Testis (tissue), 3 donors: ENCODE measurements around the gene NRAP. TPM values are rescaled to one million over a fixed set of nuclear protein-coding genes. Genes with fewer than 3 reads are reported as not detected.

Experiments
- DNase-seq: peaks from one replicate; pipeline ENCODE4 v3.0.0-alpha.2; 2019
- H3K27ac ChIP-seq, 2 donors: fragments of 200-600 bp; sonication (generic); one replicate each; pipeline ENCODE4 v1.5.1; 2019
- H3K27me3 ChIP-seq: fragments of 200-600 bp; sonication (generic); one replicate; pipeline ENCODE4 v1.5.1; 2019
- H3K36me3 ChIP-seq: fragments of 200-600 bp; sonication (generic); one replicate; pipeline ENCODE4 v1.5.1; 2017; ENCODE audit warnings: low read depth; ENCODE audit errors: missing control alignments
- H3K4me1 ChIP-seq: fragments of 200-600 bp; sonication (generic); one replicate; pipeline ENCODE4 v1.5.1; 2019
- H3K4me3 ChIP-seq, 2 donors: fragments of 200-600 bp; sonication (generic); one replicate each; pipeline ENCODE4 v1.5.1; 2017 to 2019
- H3K9me3 ChIP-seq: fragments of 200-600 bp; sonication (generic); one replicate; pipeline ENCODE4 v1.5.1; 2017
- POLR2A ChIP-seq: fragments of 450-650 bp; IDR thresholded peaks from one replicate; pipeline ENCODE4 v1.6.1; 2017; ENCODE audit warnings: antibody characterized with exemption, mild to moderate bottlenecking, moderate library complexity
- WGBS, 2 donors: methylation state at CpG; one replicate each; pipeline ENCODE4 v1.1.5; 2018; 5-methylcytosine and 5-hydroxymethylcytosine counted together
- intact Hi-C: fragments of 100-400 bp; cut with DNase I; formaldehyde crosslinking; loops from one replicate; pipeline ENCODE4 v1.15.1; 2023; ENCODE audit warnings: low total_unique reads
- polyA plus RNA-seq: library from polyadenylated mRNA; stranded (reverse); fragments of 350-450 nt; fragmentation: Illumina TruSeq; extraction: RNeasy Lipid Tissue Mini Kit (QIAGEN cat#74804); gene quantifications from one replicate; pipeline ENCODE4 v1.2.3, GENCODE V29; 2014; ENCODE audit warnings: low read depth, low replicate concordance; ENCODE audit not compliant: insufficient read depth
- total RNA-seq, 2 donors: library from RNA; depleted of rRNA; stranded (reverse); fragments of >200 nt; gene quantifications; one replicate each; pipeline ENCODE4 v1.2.3, GENCODE V29; 2016
- TF ChIP-seq, protein P1 (sequence below), 3 experiments: fragments of 450-650 bp in 2 of 3; fragments of 200-600 bp in 1 of 3; sonication (generic) in 1 of 3; IDR thresholded peaks; one replicate each; pipeline ENCODE4 v1.5.1; 2016 to 2019; ENCODE audit warnings: antibody characterized with exemption in 3 of 3, mild to moderate bottlenecking in 2 of 3, moderate library complexity in 1 of 3

Gene NRAP
- total and polyA plus RNA-seq, 3 donors from 2014 or later: 2.1 to 7.9 (median 2.8) TPM

GRCh38 chr10:113683300-113683699 is 19.5 kb upstream of the NRAP start:
- H3K9me3 ChIP-seq: no peaks in the 10 kb centered on the region
- H3K27me3 ChIP-seq: no peaks in the 10 kb centered on the region
- DNase-seq: no peak
- H3K4me3 ChIP-seq: no peak overlapping the region
- WGBS, 2 donors: 89 to 91% methylated on average over 2 of the region's 2 CpGs
- TF ChIP-seq, protein P1, sequence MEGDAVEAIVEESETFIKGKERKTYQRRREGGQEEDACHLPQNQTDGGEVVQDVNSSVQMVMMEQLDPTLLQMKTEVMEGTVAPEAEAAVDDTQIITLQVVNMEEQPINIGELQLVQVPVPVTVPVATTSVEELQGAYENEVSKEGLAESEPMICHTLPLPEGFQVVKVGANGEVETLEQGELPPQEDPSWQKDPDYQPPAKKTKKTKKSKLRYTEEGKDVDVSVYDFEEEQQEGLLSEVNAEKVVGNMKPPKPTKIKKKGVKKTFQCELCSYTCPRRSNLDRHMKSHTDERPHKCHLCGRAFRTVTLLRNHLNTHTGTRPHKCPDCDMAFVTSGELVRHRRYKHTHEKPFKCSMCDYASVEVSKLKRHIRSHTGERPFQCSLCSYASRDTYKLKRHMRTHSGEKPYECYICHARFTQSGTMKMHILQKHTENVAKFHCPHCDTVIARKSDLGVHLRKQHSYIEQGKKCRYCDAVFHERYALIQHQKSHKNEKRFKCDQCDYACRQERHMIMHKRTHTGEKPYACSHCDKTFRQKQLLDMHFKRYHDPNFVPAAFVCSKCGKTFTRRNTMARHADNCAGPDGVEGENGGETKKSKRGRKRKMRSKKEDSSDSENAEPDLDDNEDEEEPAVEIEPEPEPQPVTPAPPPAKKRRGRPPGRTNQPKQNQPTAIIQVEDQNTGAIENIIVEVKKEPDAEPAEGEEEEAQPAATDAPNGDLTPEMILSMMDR (IDR thresholded peaks at IDR 0.05): no peak
- TF ChIP-seq POLR2A: no peak
- H3K27ac ChIP-seq: no peak overlapping the region
- no peaks in the 10 kb centered on the region for H3K4me1 ChIP-seq
- intact Hi-C loops: no loop called here
- no peaks in the 10 kb centered on the region for H3K36me3 ChIP-seq

DNA sequence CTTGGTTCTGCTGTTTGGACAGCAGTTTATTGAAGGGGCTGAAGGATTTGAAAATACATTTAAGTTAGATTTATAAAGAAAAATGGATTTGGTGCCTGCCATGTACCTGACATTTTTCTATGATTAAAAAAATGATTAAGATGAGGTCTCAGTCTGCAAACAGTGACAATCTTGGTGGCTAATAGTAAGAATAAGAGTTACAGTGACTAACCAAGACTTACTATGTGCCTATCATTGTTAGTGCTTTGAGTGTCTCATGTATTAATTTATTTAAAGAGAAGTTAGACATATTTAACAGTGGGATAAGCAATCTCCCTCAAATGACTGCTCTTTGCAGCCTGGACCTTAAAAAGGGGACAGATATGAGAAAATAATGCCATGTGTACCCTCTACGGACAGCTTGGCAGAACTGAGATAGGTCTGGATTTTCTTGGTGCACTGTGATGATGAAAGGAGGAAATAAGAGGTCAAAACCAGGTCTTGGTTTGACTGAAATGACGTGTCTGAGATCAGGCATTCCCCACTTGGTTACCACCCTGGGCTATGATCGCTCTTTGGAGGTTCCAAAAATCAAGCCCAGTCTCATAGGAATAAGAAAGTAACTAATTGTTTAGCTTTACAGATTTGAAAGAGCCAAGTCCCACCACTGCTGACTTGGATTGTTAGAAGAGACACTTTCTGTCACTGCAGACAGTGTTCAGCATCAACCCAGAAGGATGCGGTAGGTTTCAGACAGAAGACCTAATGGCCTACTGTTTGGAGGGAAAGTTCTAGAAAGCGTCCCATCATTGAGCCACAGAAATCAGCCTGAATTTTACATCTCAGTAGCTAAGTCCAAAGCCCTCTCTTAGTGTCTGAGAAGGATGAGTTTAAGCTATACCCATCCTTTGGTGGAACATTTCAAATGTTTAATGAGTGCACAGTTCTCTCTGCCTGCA is 18.0 kb upstream of the NRAP start:
- no peaks in the 10 kb centered on the region for H3K27me3 ChIP-seq
- H3K4me3 ChIP-seq: no peak overlapping the region
- H3K9me3 ChIP-seq: no peaks in the 10 kb centered on the region
- TF ChIP-seq, protein P1 (IDR thresholded peaks at IDR 0.05): no peak
- TF ChIP-seq POLR2A: no peak
- intact Hi-C loops: no loop called here
- H3K36me3 ChIP-seq: no peaks in the 10 kb centered on the region
- no peaks in the 10 kb centered on the region for H3K4me1 ChIP-seq
- WGBS, 2 donors: 72 to 84% methylated on average over 5 of the region's 5 CpGs
- no peak for DNase-seq
- no peak overlapping the region for H3K27ac ChIP-seq

DNA sequence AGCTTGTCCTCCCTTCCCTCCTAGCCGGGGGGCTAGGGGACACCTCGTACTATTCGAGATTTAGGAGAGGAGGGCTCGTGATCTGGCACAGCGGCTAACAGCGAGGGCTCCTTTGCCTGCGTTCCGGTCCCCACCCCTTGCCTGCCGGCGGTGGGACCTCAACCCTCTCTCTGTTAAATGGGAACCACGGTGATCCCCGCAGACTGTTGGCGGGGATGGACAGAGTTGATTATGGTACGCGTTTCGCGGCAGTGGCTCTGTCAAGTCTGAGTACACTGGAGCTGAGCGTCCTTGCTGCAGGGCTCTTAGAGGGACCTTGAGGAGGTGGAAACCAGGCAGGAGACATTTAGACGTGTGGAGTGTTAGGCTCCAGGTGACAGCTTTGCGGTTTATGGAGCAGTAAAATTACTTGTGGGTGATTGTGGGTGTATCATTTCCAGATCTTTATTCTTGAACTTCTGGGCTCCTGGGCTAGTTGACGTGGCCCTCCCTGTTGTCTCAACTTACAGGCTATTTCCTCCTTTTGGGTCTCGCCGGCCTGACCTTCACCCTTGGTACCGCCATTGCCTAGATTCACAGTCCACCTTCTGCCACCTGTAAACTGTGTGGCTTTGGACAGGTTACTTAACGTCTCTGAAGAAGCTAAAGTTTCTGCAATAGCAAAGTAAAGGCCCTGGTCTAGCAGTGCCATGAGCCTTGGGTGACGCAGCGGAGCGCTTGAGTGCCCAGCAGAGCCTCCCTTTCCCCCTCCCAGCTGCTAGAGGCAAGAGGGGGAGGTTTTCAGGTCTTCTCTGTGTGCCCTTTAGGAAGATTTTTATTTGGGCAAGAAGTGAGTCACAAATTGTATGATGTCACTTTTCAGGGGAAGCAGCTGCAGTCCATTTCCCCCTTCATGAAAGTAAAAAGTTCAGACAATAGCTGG is 16.6 kb upstream of the NRAP start:
- peak; percentile 63 for DNase-seq
- no peaks in the 10 kb centered on the region for H3K27me3 ChIP-seq
- intact Hi-C loops: no loop called here
- no peaks in the 10 kb centered on the region for H3K36me3 ChIP-seq
- no peaks in the 10 kb centered on the region for H3K4me1 ChIP-seq
- TF ChIP-seq, protein P1 (IDR thresholded peaks at IDR 0.05): no peak
- TF ChIP-seq POLR2A: no peak
- H3K9me3 ChIP-seq: no peaks in the 10 kb centered on the region
- peak overlapping the region; percentile 88 to 92 for H3K4me3 ChIP-seq
- 7% methylated on average over 25 to 28 of the region's 28 CpGs for WGBS, 2 donors
- H3K27ac ChIP-seq: peak overlapping the region; percentile 91 to 96

DNA sequence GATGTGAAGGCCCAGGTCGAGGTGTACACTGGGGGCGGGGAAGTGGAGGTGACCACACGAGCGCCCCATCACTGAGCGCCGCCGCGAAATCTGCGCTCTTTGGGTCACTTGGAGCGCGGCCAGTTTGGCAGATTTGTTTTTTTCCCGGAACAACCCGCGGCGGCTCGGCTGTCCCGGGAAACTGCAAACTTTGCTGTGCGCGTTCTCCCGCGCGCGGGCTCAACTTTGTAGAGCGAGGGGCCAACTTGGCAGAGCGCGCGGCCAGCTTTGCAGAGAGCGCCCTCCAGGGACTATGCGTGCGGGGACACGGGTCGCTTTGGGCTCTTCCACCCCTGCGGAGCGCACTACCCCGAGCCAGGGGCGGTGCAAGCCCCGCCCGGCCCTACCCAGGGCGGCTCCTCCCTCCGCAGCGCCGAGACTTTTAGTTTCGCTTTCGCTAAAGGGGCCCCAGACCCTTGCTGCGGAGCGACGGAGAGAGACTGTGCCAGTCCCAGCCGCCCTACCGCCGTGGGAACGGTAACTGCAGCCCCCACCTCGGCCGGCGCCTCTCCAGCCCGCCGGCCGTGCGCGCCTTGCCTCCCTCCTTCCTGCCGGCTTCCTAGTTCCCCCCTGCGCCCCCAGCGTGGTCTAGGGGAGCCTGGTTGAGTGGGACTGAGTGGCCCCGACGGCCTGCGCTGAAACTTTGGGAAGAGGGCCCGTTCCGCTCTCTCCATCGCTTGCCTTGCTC is 15.8 kb upstream of the NRAP start, which contains the start of gene CASP7:
Gene CASP7, plus strand, starts transcription at position 450 of the 727 bp plus-strand sequence. CDS start 17,582 bp downstream, outside the sequence.
- peak; percentile 74 for DNase-seq
- TF ChIP-seq POLR2A: no peak
- TF ChIP-seq, protein P1 (IDR thresholded peaks at IDR 0.05): no peak
- peak within 1 kb of the TSS; percentile 91 to 96 for H3K27ac ChIP-seq
- no peaks in the 10 kb centered on the region for H3K4me1 ChIP-seq
- H3K4me3 ChIP-seq: peak within 1 kb of the TSS; percentile 88 to 92
- no peaks in the 10 kb centered on the region for H3K36me3 ChIP-seq
- H3K9me3 ChIP-seq: no peaks in the 10 kb centered on the region
- intact Hi-C loops: no loop called here
- WGBS, 2 donors: 0 to 1% methylated on average over 22 to 68 of the region's 68 CpGs
- H3K27me3 ChIP-seq: no peaks in the 10 kb centered on the region
